Measurements from ENCODE around the gene SLC13A3.

SLC13A3 gene

DNA sequence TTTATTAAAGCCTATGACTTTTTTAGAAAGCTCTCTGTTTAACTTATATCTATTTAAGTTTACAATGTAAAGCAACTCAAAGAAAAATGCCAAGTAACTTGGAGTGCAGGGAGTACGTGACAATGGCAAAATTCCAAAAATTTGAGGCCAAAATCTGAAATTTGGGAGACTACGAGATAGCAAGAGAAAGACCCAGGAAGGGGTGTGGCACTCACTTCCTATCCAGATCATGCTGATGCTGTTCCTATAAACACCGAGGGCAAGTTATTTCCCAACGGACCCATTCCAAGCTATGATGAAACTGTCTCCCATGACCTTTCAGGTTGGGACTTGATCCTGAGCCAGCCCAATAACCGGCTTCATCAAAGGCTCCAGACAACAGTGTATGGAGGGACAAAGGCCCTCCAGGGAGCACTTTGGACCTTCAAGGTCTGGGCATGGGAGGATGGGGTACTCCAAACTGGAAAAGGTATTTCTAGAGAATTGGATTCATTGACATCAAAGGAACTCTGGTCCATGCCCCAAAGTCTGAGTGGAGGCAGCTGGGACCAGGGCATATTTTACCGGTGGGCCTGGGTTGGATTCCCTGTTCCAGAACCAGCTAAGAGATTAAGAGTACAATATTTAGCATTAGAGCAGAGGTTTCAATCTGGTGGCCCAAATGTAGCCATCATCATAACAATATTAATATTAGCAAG lies 15.7 kb upstream of the SLC13A3 start:
- Histone ChIP-seq H4K20me1 (ENCODE audit: control insufficient read depth, insufficient read depth, low read depth, low read length) (no peaks in the 10 kb centered on the region), H3K27ac (ENCODE audit: low read depth, low read length) (no peak overlapping the region), H3K36me3 (ENCODE audit: control insufficient read depth, low read length) (no peaks in the 10 kb centered on the region), H3K27me3 (ENCODE audit: control insufficient read depth, low read length) (peaks cover 17% of the 10 kb centered on the region), H3K4me2 (ENCODE audit: low read length) (no peak overlapping the region), H3K4me3 (ENCODE audit: low read length) (no peak overlapping the region), H3F3A (ENCODE audit: control insufficient read depth, insufficient read depth) (no peaks in the 10 kb centered on the region), H3K4me1 (ENCODE audit: control insufficient read depth, low read length) (no peaks in the 10 kb centered on the region), H3K79me2 (ENCODE audit: control insufficient read depth, low read length) (no peaks in the 10 kb centered on the region), H3K9me3 (ENCODE audit: control insufficient read depth, insufficient read depth, low read length) (no peaks in the 10 kb centered on the region), H3K9me2 (replicated peaks; ENCODE audit: control insufficient read depth, low read length) (no peaks in the 10 kb centered on the region)
- TF ChIP-seq EZH2phosphoT487 (IDR thresholded peaks at IDR 0.05; ENCODE audit: borderline replicate concordance, low read length): no peak
- TF ChIP-seq CTCF (IDR thresholded peaks at IDR 0.05; ENCODE audit: low read depth, low read length, poor library complexity, severe bottlenecking): no peak

DNA sequence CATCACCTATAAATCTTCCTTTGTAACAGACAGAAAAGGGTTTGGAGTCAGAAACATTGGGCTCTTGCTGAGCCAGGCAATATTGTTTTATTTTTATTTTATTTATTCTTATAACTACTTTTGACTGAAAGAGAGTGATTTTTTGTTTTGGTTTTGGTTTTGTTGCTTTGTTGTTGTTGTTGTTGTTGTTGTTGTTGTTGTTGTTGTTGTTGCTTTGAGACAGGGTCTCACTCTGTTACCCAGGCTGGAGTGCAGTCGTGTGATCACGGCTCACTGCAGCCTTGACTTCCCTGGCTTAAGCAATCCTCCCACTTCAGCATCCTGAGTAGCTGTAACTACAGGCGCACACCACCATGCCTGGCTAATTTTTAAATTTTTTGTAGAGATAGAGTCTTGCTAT lies 15.0 kb upstream of the SLC13A3 start:
- Histone ChIP-seq H3K4me2 (ENCODE audit: low read length) (no peak overlapping the region), H3K4me3 (ENCODE audit: low read length) (no peak overlapping the region), H3F3A (ENCODE audit: control insufficient read depth, insufficient read depth) (no peaks in the 10 kb centered on the region), H3K36me3 (ENCODE audit: control insufficient read depth, low read length) (no peaks in the 10 kb centered on the region), H3K27ac (ENCODE audit: low read depth, low read length) (no peak overlapping the region), H3K9me2 (replicated peaks; ENCODE audit: control insufficient read depth, low read length) (no peaks in the 10 kb centered on the region), H3K79me2 (ENCODE audit: control insufficient read depth, low read length) (no peaks in the 10 kb centered on the region), H3K4me1 (ENCODE audit: control insufficient read depth, low read length) (no peaks in the 10 kb centered on the region), H4K20me1 (ENCODE audit: control insufficient read depth, insufficient read depth, low read depth, low read length) (no peaks in the 10 kb centered on the region), H3K27me3 (ENCODE audit: control insufficient read depth, low read length) (peaks cover 17% of the 10 kb centered on the region), H3K9me3 (ENCODE audit: control insufficient read depth, insufficient read depth, low read length) (no peaks in the 10 kb centered on the region)
- no peak for TF ChIP-seq EZH2phosphoT487 (IDR thresholded peaks at IDR 0.05; ENCODE audit: borderline replicate concordance, low read length)
- no peak for TF ChIP-seq CTCF (IDR thresholded peaks at IDR 0.05; ENCODE audit: low read depth, low read length, poor library complexity, severe bottlenecking)

DNA sequence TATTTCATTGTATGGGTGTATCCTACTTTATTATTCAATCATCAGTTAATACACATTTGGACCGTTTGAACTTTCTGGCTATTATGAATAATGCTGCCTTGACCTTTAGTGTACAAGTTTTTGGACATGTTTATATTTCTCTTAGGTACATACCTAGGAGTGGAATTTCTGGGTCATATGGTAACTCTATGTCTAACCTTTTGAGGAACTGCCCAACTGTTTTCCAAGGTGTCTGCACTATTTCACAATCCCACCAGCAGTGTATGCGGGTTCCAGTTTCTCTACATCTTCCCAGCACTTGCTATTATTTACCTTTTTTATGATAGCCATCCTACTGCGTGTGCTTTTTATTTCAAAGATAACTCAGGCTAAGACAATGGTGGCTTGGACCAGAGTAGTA lies 14.3 kb upstream of the SLC13A3 start:
- Histone ChIP-seq H3F3A (ENCODE audit: control insufficient read depth, insufficient read depth) (no peaks in the 10 kb centered on the region), H3K4me2 (ENCODE audit: low read length) (no peak overlapping the region), H3K27ac (ENCODE audit: low read depth, low read length) (no peak overlapping the region), H3K36me3 (ENCODE audit: control insufficient read depth, low read length) (no peaks in the 10 kb centered on the region), H3K4me1 (ENCODE audit: control insufficient read depth, low read length) (no peaks in the 10 kb centered on the region), H3K79me2 (ENCODE audit: control insufficient read depth, low read length) (no peaks in the 10 kb centered on the region), H3K4me3 (ENCODE audit: low read length) (no peak overlapping the region), H3K9me2 (replicated peaks; ENCODE audit: control insufficient read depth, low read length) (no peaks in the 10 kb centered on the region), H3K9me3 (ENCODE audit: control insufficient read depth, insufficient read depth, low read length) (no peaks in the 10 kb centered on the region), H4K20me1 (ENCODE audit: control insufficient read depth, insufficient read depth, low read depth, low read length) (no peaks in the 10 kb centered on the region), H3K27me3 (ENCODE audit: control insufficient read depth, low read length) (peaks cover 17% of the 10 kb centered on the region)
- TF ChIP-seq CTCF (IDR thresholded peaks at IDR 0.05; ENCODE audit: low read depth, low read length, poor library complexity, severe bottlenecking) (no peak), EZH2phosphoT487 (IDR thresholded peaks at IDR 0.05; ENCODE audit: borderline replicate concordance, low read length) (no peak)

Measured in DOHH2 (cell line).